Sigmoid colon (tissue), 4 donors: ENCODE results near the gene ZDHHC1.

Source experiments
- POLR2AphosphoS5 ChIP-seq, 4 donors: sonication (generic); formaldehyde crosslinking; IDR thresholded peaks; one replicate each; pipeline ENCODE4 v1.6.1; 2017; ENCODE audit warnings: antibody characterized with exemption in 4 of 4
- TF ChIP-seq, protein P1 (sequence below), 4 experiments: fragments of 450-650 bp in 3 of 4; fragments of 200-600 bp in 1 of 4; IDR thresholded peaks; one replicate each; pipeline ENCODE4 v1.5.1; 2016 to 2019; ENCODE audit warnings: antibody characterized with exemption in 4 of 4, mild to moderate bottlenecking in 3 of 4, moderate library complexity in 2 of 4

DNA sequence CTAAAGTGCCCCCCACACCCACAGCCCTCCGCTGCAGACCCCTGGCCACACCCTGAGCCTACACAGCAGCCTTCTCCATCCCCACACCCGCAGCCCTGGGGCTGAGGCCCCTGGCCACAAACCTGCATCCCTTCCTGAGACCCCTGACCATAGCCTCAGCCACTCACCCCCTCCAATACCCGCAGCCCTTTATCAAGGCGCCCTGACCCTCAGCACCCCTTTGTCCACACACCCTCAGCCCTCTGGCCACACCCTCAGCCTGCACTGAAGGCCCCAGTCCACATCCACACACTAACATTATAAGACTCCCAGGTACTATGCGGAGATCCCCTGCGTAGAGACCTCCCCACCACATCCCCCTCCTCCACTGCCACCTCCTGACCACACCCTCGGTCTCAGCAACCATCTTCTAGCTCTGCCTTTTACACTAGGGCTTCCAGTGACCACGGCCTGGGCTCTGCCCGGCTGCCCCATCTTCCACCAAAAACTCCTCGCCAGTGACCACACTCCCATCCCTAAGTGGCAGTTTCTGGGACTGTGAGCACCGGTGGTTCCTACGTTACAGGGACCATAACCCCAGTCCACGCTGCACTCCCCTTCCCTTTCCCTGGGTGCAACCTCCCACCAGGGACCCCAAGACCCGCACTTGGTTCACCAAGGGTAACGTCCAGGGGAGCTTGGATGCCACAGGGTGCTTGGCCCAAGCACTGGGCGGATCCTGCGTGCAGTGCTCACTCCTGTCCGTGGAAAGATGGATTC is 23.8 kb downstream of the ZDHHC1 start:
- TF ChIP-seq, protein P1, sequence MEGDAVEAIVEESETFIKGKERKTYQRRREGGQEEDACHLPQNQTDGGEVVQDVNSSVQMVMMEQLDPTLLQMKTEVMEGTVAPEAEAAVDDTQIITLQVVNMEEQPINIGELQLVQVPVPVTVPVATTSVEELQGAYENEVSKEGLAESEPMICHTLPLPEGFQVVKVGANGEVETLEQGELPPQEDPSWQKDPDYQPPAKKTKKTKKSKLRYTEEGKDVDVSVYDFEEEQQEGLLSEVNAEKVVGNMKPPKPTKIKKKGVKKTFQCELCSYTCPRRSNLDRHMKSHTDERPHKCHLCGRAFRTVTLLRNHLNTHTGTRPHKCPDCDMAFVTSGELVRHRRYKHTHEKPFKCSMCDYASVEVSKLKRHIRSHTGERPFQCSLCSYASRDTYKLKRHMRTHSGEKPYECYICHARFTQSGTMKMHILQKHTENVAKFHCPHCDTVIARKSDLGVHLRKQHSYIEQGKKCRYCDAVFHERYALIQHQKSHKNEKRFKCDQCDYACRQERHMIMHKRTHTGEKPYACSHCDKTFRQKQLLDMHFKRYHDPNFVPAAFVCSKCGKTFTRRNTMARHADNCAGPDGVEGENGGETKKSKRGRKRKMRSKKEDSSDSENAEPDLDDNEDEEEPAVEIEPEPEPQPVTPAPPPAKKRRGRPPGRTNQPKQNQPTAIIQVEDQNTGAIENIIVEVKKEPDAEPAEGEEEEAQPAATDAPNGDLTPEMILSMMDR (IDR thresholded peaks at IDR 0.05) = no peak
- no peak for TF ChIP-seq POLR2AphosphoS5 (IDR thresholded peaks at IDR 0.05)
